ENCODE results near the gene IGFN1. TPM values are rescaled to one million over a fixed set of nuclear protein-coding genes. Genes with fewer than 3 reads are reported as not detected.

Gene IGFN1
- total and polyA plus RNA-seq, 2 of the 8 experiments (the other 6 are each of a cell fraction or from before 2014, with no cell fraction given) = not detected

DNA sequence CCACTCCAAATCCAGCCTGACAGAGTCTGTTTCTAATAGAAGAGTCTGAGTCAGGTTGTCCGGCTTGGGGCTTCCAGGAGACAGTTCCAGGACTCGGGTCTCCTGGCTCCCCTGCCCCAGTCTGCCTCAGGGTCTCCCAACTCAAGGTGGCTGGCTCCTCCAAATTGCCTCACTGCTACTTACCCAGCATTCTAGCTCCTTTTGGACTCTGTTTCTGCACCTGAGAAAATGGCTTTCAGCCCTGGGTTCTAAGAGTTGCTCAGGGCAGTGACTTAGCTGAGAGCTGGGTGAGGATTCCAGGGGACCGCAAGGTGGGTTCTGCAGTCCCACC lies 5.5 kb upstream of the IGFN1 start:
- TF ChIP-seq GABPA (IDR thresholded peaks at IDR 0.05; ENCODE audit: borderline replicate concordance, insufficient read depth, low read length) (no peak), SRF (IDR thresholded peaks at IDR 0.05; ENCODE audit: low read depth, low read length) (no peak), POLR2AphosphoS5 (IDR thresholded peaks at IDR 0.05; ENCODE audit: low read depth, low read length) (no peak), SIRT6 (IDR thresholded peaks at IDR 0.05; ENCODE audit: low read length) (no peak), YY1 (IDR thresholded peaks at IDR 0.05; ENCODE audit: low read depth, low read length) (no peak), HDAC2 (IDR thresholded peaks at IDR 0.05; ENCODE audit: borderline replicate concordance in 1 of 2, low read depth in 2 of 2, low read length in 2 of 2) (no peak), SP2 (IDR thresholded peaks at IDR 0.05; ENCODE audit: low read length) (no peak), CHD2 (IDR thresholded peaks at IDR 0.05; ENCODE audit: low read length) (no peak), CBX5 (IDR thresholded peaks at IDR 0.05; ENCODE audit: low read depth, low read length) (no peak), KDM5A (IDR thresholded peaks at IDR 0.05; ENCODE audit: low read length) (no peak)
- TF ChIP-seq, protein P1, sequence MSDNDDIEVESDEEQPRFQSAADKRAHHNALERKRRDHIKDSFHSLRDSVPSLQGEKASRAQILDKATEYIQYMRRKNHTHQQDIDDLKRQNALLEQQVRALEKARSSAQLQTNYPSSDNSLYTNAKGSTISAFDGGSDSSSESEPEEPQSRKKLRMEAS (IDR thresholded peaks at IDR 0.05) = no peak
- TF ChIP-seq, protein P2, sequence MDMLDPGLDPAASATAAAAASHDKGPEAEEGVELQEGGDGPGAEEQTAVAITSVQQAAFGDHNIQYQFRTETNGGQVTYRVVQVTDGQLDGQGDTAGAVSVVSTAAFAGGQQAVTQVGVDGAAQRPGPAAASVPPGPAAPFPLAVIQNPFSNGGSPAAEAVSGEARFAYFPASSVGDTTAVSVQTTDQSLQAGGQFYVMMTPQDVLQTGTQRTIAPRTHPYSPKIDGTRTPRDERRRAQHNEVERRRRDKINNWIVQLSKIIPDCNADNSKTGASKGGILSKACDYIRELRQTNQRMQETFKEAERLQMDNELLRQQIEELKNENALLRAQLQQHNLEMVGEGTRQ (IDR thresholded peaks at IDR 0.05; ENCODE audit: low read length) = no peak
- H3K79me2 ChIP-seq (ENCODE audit: control insufficient read depth in 1 of 2, insufficient read depth in 2 of 2, low read length in 2 of 2) = no peaks in the 10 kb centered on the region
- no peak overlapping the region for H2BK15ac ChIP-seq (ENCODE audit: low read length)
- H2AFZ ChIP-seq (ENCODE audit: low read length) = no peak overlapping the region
- DNase-seq (ENCODE audit: low read depth in 1 of 2, low spot score in 2 of 2) (peak in 1 of 2 experiments; percentile 49), FAIRE-seq (no peak)
- H3K9me3 ChIP-seq (ENCODE audit: insufficient read depth in 2 of 2, low read depth in 1 of 2, low read length in 1 of 2) = no peaks in the 10 kb centered on the region
- no peak overlapping the region for H4K91ac ChIP-seq (replicated peaks; ENCODE audit: insufficient read length, low read length)
- H3K4me2 ChIP-seq (ENCODE audit: insufficient read depth in 1 of 2, low read depth in 2 of 2, low read length in 2 of 2) = no peak overlapping the region
- H3K18ac ChIP-seq (ENCODE audit: extremely low read depth, low read length) = no peak overlapping the region
- CTCF ChIA-PET (ENCODE audit: partially characterized antibody) = interaction anchor here (0.8 to 3.6 kb wide), 17 partner anchors 11 to 214 kb away, joined by 3 to 20 read pairs (median 5); partner anchors contain the start of gene TMEM9
- no peak overlapping the region for H3K4me3 ChIP-seq (ENCODE audit: extremely low read depth in 1 of 4, insufficient read depth in 2 of 4, low read depth in 3 of 4, low read length in 4 of 4)
- no peak overlapping the region for H4K5ac ChIP-seq (ENCODE audit: insufficient read length, low read depth, low read length)
- H3K9ac ChIP-seq (replicated peaks in 1 of 4; ENCODE audit: extremely low read depth in 1 of 4, low read depth in 3 of 4, low read length in 3 of 4) = no peak overlapping the region
- H3K14ac ChIP-seq (ENCODE audit: insufficient read length) = no peak overlapping the region
- POLR2A ChIA-PET (ENCODE audit: partially characterized antibody) = no interaction called here
- H2BK5ac ChIP-seq (ENCODE audit: low read depth, low read length) = no peak overlapping the region
- H3K4me1 ChIP-seq (replicated peaks in 1 of 4; ENCODE audit: control insufficient read depth in 3 of 4, insufficient read depth in 4 of 4, low read length in 3 of 4) = peaks cover 0 to 5% (median 0%) of the 10 kb centered on the region in 4 experiments; a peak in 2 of 7 replicates
- no peak overlapping the region for H3K23ac ChIP-seq (ENCODE audit: insufficient read length)
- H3K4ac ChIP-seq (replicated peaks; ENCODE audit: insufficient read length, low read depth, low read length) = no peak overlapping the region
- no peak overlapping the region for H2BK120ac ChIP-seq (replicated peaks; ENCODE audit: low read depth, low read length)
- H3K23me2 ChIP-seq (ENCODE audit: low read depth, low read length) = no peaks in the 10 kb centered on the region; the same call in 1 of the 2 replicates
- H3K56ac ChIP-seq (replicated peaks; ENCODE audit: insufficient read length, low read depth, low read length) = no peak overlapping the region
- no peak overlapping the region for H2AK5ac ChIP-seq (ENCODE audit: low read depth, low read length)
- H3K27me3 ChIP-seq (replicated peaks in 1 of 4; ENCODE audit: control insufficient read depth in 3 of 4, extremely low read depth in 1 of 4, insufficient read depth in 3 of 4, low read length in 3 of 4) = no peaks in the 10 kb centered on the region
- 67% methylated on average over 3 of the region's 3 CpGs; no CpG with 5 or more reads in 1 of the 2 experiments for WGBS, 2 experiments (ENCODE audit: extremely low coverage in 1 of 2, insufficient coverage in 1 of 2, insufficient read length in 1 of 2, insufficient replicate concordance in 2 of 2, low coverage in 1 of 2, low lambda C conversion rate in 2 of 2, missing lambda C conversion rate in 1 of 2)
- no peak overlapping the region for H4K8ac ChIP-seq (ENCODE audit: extremely low read depth, insufficient read depth, low read length)
- H3K27ac ChIP-seq (ENCODE audit: low read depth, low read length) = no peak overlapping the region
- no peak overlapping the region for H2BK12ac ChIP-seq (ENCODE audit: low read depth, low read length)
- no peaks in the 10 kb centered on the region for H4K20me1 ChIP-seq (replicated peaks in 1 of 2; ENCODE audit: control insufficient read depth in 1 of 2, insufficient read depth in 2 of 2, low read length in 2 of 2)
- no peak overlapping the region for H2BK20ac ChIP-seq (ENCODE audit: low read length)
- no peaks in the 10 kb centered on the region for H3K36me3 ChIP-seq (ENCODE audit: control insufficient read depth in 2 of 4, insufficient read depth in 4 of 4, low read length in 3 of 4)
- no peaks in the 10 kb centered on the region for H3K79me1 ChIP-seq (ENCODE audit: low read depth, low read length)

All from H1 (cell line).